GM23338 (cell line): Measurements from ENCODE around the gene POLDIP2. TPM values are rescaled to one million over a fixed set of nuclear protein-coding genes. Genes with fewer than 3 reads are reported as not detected.

ENCODE experiments used
- ATAC-seq: fragments of 200-7000 bp; cut with Tn5 transposase; 3 replicates; pipeline ENCODE4 v1.9.1; 2020
- DNase-seq: peaks from one replicate; pipeline ENCODE4 v3.0.0-alpha.2; 2015; ENCODE audit warnings: low spot score
- H2AFZ ChIP-seq: fragments of 200-600 bp; sonication (generic); 2 replicates; pipeline ENCODE4 v1.8.0; 2016; ENCODE audit warnings: antibody characterized with exemption, mild to moderate bottlenecking, moderate library complexity
- H3F3A ChIP-seq: fragments of 200-600 bp; sonication (generic); replicated peaks from 2 replicates; pipeline ENCODE4 v1.8.0; 2017; ENCODE audit warnings: antibody characterized with exemption, mixed run types, low read depth
- H3K27ac ChIP-seq: fragments of 200-600 bp; sonication (generic); 2 replicates; pipeline ENCODE4 v1.6.1; 2016; ENCODE audit warnings: low read depth
- H3K27me3 ChIP-seq: fragments of 200-600 bp; sonication (generic); 2 replicates; pipeline ENCODE4 v1.8.0; 2016; ENCODE audit warnings: mild to moderate bottlenecking, mixed run types, moderate library complexity; ENCODE audit not compliant: insufficient read depth
- H3K36me3 ChIP-seq: fragments of 200-600 bp; sonication (generic); 2 replicates; pipeline ENCODE4 v1.8.0; 2016; ENCODE audit warnings: mild to moderate bottlenecking; ENCODE audit not compliant: insufficient read depth
- H3K4me1 ChIP-seq: fragments of 200-600 bp; sonication (generic); 2 replicates; pipeline ENCODE4 v1.8.0; 2016; ENCODE audit warnings: mild to moderate bottlenecking, moderate library complexity; ENCODE audit not compliant: insufficient read depth
- H3K4me2 ChIP-seq: fragments of 200-600 bp; sonication (generic); 2 replicates; pipeline ENCODE4 v1.7.1; 2017; ENCODE audit warnings: mixed run types
- H3K4me3 ChIP-seq: fragments of 200-600 bp; sonication (generic); 2 replicates; pipeline ENCODE4 v1.6.1; 2016; ENCODE audit warnings: mixed run types
- H3K79me2 ChIP-seq: fragments of 200-600 bp; sonication (generic); replicated peaks from 2 replicates; pipeline ENCODE4 v1.8.0; 2017; ENCODE audit warnings: mild to moderate bottlenecking; ENCODE audit not compliant: insufficient read depth
- H3K9me2 ChIP-seq: fragments of 200-600 bp; sonication (generic); 2 replicates; pipeline ENCODE4 v1.8.0; 2017; ENCODE audit not compliant: insufficient read depth
- H4K20me1 ChIP-seq: fragments of 200-600 bp; sonication (generic); replicated peaks from 2 replicates; pipeline ENCODE4 v1.8.0; 2017; ENCODE audit warnings: mild to moderate bottlenecking; ENCODE audit not compliant: insufficient read depth
- H3K27ac Mint-ChIP-seq: 2 replicates; pipeline ENCODE4 v1.8.0; 2020; ENCODE audit warnings: inconsistent platforms, mild to moderate bottlenecking, moderate library complexity, mixed read lengths
- H3K27me3 Mint-ChIP-seq: 3 replicates; pipeline ENCODE4 v1.8.0; 2022; ENCODE audit warnings: low read depth, mild to moderate bottlenecking, moderate library complexity, mixed read lengths, inconsistent platforms; ENCODE audit not compliant: insufficient read depth, poor library complexity
- H3K36me3 Mint-ChIP-seq: 3 replicates; pipeline ENCODE4 v1.8.0; 2021; ENCODE audit warnings: low read depth, mild to moderate bottlenecking, inconsistent platforms, moderate library complexity, mixed read lengths
- H3K4me1 Mint-ChIP-seq: 3 replicates; pipeline ENCODE4 v1.8.0; 2020; ENCODE audit warnings: mild to moderate bottlenecking, inconsistent platforms, mixed read lengths
- H3K4me3 Mint-ChIP-seq: 3 replicates; pipeline ENCODE4 v1.8.0; 2021; ENCODE audit warnings: moderate library complexity, mild to moderate bottlenecking, inconsistent platforms, mixed read lengths
- H3K9me3 Mint-ChIP-seq: 3 replicates; pipeline ENCODE4 v1.8.0; 2020; ENCODE audit warnings: moderate library complexity, mild to moderate bottlenecking, inconsistent platforms, mixed read lengths
- CREB1 ChIP-seq: fragments of 250-450 bp; sonication (Bioruptor Pico); IDR thresholded peaks from 2 replicates; pipeline ENCODE4 v1.5.0; 2020; ENCODE audit warnings: low read depth, mild to moderate bottlenecking, moderate library complexity
- EZH2 ChIP-seq: fragments of 200-600 bp; sonication (generic); IDR thresholded peaks from one replicate; pipeline ENCODE4 v1.8.0; 2017; ENCODE audit warnings: antibody characterized with exemption, mild to moderate bottlenecking, low read depth; ENCODE audit not compliant: unreplicated experiment
- EZH2phosphoT487 ChIP-seq: fragments of 200-600 bp; sonication (generic); IDR thresholded peaks from one replicate; pipeline ENCODE4 v1.8.1; 2018; ENCODE audit warnings: antibody characterized with exemption; ENCODE audit not compliant: unreplicated experiment
- JUNB ChIP-seq: IDR thresholded peaks from one replicate; pipeline ENCODE4 v1.6.1; 2016; ENCODE audit warnings: antibody characterized with exemption; ENCODE audit not compliant: unreplicated experiment
- NANOG ChIP-seq: IDR thresholded peaks from 2 replicates; pipeline ENCODE4 v1.6.1; 2016; ENCODE audit warnings: antibody characterized with exemption, borderline replicate concordance
- POLR2AphosphoS5 ChIP-seq: IDR thresholded peaks from 2 replicates; pipeline ENCODE4 v1.6.1; 2016; ENCODE audit warnings: antibody characterized with exemption, low read depth
- ZNF331 ChIP-seq: fragments of 250-450 bp; sonication (Bioruptor Pico); IDR thresholded peaks from 2 replicates; pipeline ENCODE4 v1.5.0; 2020; ENCODE audit warnings: low read depth, mild to moderate bottlenecking, moderate library complexity
- polyA plus RNA-seq: library from polyadenylated mRNA; unstranded; fragments of >200 nt; fragmentation: Nextera tagmentation; extraction: Ambion mirVana; gene quantifications from 2 replicates; pipeline ENCODE4 v1.2.1, GENCODE V29; 2016
- total RNA-seq: library from RNA; depleted of rRNA; stranded (reverse); fragments of >200 nt; shearing (Covaris generic); gene quantifications from 2 replicates; pipeline ENCODE4 v1.2.3, GENCODE V29; 2014
- TF ChIP-seq, protein P1 (sequence below): fragments of 250-450 bp; sonication (Bioruptor Pico); IDR thresholded peaks from 2 replicates; pipeline ENCODE4 v1.5.0; 2020; ENCODE audit warnings: mild to moderate bottlenecking, moderate library complexity
- TF ChIP-seq, protein P2 (sequence below): IDR thresholded peaks from one replicate; pipeline ENCODE4 v1.6.1; 2018; ENCODE audit warnings: antibody characterized with exemption; ENCODE audit not compliant: unreplicated experiment
- TF ChIP-seq, protein P3 (sequence below): IDR thresholded peaks from 2 replicates; pipeline ENCODE4 v1.6.1; 2016; ENCODE audit warnings: antibody characterized with exemption
- TF ChIP-seq, protein P4 (sequence below), 2 experiments: fragments of 200-600 bp in 1 of 2; sonication (generic) in 1 of 2; conservative IDR thresholded peaks; 2 replicates each; pipeline versions ENCODE4 v1.5.1 to v1.6.1; 2016 to 2017; ENCODE audit warnings: antibody characterized with exemption in 2 of 2, low read depth in 2 of 2, mild to moderate bottlenecking in 2 of 2, moderate library complexity in 1 of 2

Gene POLDIP2
- total and polyA plus RNA-seq, 2 experiments from 2014 or later, result 45.7 to 77.1 TPM

DNA sequence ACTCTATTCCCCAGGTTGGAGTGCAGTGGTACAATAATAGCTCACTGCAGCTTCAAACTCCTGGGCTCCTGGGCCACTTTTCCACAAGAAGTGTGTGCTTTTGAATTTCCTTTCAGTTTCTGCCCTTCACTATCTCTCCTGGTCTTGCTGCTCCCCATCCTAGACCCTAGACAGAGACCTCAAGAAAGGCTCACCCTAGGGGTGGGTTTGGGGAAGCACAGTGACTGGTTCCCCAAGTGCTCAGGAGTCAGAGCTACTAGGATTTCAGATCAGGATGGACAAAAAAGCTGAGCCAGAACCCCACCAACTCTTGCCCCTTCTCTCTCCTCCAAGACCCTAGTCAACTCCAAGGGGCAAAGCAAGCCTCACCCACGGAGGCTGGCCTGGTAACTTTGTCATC, 9.3 kb upstream of the POLDIP2 start (continued):
- TF ChIP-seq, protein P1, sequence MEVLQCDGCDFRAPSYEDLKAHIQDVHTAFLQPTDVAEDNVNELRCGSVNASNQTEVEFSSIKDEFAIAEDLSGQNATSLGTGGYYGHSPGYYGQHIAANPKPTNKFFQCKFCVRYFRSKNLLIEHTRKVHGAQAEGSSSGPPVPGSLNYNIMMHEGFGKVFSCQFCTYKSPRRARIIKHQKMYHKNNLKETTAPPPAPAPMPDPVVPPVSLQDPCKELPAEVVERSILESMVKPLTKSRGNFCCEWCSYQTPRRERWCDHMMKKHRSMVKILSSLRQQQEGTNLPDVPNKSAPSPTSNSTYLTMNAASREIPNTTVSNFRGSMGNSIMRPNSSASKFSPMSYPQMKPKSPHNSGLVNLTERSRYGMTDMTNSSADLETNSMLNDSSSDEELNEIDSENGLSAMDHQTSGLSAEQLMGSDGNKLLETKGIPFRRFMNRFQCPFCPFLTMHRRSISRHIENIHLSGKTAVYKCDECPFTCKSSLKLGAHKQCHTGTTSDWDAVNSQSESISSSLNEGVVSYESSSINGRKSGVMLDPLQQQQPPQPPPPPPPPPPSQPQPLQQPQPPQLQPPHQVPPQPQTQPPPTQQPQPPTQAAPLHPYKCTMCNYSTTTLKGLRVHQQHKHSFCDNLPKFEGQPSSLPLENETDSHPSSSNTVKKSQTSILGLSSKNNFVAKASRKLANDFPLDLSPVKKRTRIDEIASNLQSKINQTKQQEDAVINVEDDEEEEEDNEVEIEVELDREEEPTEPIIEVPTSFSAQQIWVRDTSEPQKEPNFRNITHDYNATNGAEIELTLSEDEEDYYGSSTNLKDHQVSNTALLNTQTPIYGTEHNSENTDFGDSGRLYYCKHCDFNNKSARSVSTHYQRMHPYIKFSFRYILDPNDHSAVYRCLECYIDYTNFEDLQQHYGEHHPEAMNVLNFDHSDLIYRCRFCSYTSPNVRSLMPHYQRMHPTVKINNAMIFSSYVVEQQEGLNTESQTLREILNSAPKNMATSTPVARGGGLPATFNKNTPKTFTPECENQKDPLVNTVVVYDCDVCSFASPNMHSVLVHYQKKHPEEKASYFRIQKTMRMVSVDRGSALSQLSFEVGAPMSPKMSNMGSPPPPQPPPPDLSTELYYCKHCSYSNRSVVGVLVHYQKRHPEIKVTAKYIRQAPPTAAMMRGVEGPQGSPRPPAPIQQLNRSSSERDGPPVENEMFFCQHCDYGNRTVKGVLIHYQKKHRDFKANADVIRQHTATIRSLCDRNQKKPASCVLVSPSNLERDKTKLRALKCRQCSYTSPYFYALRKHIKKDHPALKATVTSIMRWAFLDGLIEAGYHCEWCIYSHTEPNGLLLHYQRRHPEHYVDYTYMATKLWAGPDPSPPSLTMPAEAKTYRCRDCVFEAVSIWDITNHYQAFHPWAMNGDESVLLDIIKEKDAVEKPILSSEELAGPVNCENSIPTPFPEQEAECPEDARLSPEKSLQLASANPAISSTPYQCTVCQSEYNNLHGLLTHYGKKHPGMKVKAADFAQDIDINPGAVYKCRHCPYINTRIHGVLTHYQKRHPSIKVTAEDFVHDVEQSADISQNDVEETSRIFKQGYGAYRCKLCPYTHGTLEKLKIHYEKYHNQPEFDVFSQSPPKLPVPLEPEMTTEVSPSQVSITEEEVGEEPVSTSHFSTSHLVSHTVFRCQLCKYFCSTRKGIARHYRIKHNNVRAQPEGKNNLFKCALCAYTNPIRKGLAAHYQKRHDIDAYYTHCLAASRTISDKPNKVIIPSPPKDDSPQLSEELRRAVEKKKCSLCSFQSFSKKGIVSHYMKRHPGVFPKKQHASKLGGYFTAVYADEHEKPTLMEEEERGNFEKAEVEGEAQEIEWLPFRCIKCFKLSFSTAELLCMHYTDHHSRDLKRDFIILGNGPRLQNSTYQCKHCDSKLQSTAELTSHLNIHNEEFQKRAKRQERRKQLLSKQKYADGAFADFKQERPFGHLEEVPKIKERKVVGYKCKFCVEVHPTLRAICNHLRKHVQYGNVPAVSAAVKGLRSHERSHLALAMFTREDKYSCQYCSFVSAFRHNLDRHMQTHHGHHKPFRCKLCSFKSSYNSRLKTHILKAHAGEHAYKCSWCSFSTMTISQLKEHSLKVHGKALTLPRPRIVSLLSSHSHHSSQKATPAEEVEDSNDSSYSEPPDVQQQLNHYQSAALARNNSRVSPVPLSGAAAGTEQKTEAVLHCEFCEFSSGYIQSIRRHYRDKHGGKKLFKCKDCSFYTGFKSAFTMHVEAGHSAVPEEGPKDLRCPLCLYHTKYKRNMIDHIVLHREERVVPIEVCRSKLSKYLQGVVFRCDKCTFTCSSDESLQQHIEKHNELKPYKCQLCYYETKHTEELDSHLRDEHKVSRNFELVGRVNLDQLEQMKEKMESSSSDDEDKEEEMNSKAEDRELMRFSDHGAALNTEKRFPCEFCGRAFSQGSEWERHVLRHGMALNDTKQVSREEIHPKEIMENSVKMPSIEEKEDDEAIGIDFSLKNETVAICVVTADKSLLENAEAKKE (CRISPR knock-in tag), result no peak
- TF ChIP-seq JUNB (no peak), EZH2 (no peak)

DNA sequence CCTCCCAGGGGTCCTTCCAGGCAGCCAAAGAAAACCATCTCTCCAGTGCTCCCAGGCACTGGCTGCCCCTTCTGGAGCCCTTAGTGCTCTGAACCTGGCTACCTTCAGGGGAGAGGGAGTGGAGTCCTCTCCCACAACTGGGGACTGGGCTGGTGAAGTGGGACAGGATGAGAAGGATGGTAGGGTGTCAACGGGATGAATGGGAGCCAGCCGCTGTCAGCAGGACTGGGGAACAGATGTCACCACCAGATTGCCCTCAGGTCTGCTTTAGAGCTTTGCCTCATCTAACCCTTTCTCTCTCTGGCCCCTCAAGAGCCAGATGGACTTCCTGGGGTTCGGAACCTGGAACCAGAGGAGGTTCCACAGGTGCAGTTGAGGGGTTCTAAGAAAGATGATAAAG, 8.2 kb upstream of the POLDIP2 start:
- Histone ChIP-seq H3K9me2 (no peaks in the 10 kb centered on the region), H3K27ac (no peak overlapping the region), H3K4me2 (no peak overlapping the region), H2AFZ (no peak overlapping the region), H3K4me3 (no peak overlapping the region), H3K79me2 (no peaks in the 10 kb centered on the region), H3K36me3 (peaks cover 8% of the 10 kb centered on the region; the same call in 1 of the 2 replicates), H3K4me1 (peaks cover 2% of the 10 kb centered on the region; the same call in 1 of the 2 replicates), H3F3A (no peaks in the 10 kb centered on the region; the same call in 1 of the 2 replicates), H3K27me3 (no peaks in the 10 kb centered on the region), H4K20me1 (no peaks in the 10 kb centered on the region; the same call in 1 of the 2 replicates)
- peaks cover 19% of the 10 kb centered on the region for H3K36me3 Mint-ChIP-seq
- no peak overlapping the region for H3K4me3 Mint-ChIP-seq
- no peak for ATAC-seq
- H3K27ac Mint-ChIP-seq, result no peak overlapping the region
- no peak for DNase-seq
- H3K27me3 Mint-ChIP-seq, result peaks cover 11% of the 10 kb centered on the region
- H3K4me1 Mint-ChIP-seq, result peaks cover 10% of the 10 kb centered on the region
- no peaks in the 10 kb centered on the region for H3K9me3 Mint-ChIP-seq
- TF ChIP-seq ZNF331 (no peak), EZH2phosphoT487 (no peak), NANOG (no peak), CREB1 (CRISPR knock-in tag) (no peak), POLR2AphosphoS5 (no peak), JUNB (no peak)
- TF ChIP-seq, protein P2, sequence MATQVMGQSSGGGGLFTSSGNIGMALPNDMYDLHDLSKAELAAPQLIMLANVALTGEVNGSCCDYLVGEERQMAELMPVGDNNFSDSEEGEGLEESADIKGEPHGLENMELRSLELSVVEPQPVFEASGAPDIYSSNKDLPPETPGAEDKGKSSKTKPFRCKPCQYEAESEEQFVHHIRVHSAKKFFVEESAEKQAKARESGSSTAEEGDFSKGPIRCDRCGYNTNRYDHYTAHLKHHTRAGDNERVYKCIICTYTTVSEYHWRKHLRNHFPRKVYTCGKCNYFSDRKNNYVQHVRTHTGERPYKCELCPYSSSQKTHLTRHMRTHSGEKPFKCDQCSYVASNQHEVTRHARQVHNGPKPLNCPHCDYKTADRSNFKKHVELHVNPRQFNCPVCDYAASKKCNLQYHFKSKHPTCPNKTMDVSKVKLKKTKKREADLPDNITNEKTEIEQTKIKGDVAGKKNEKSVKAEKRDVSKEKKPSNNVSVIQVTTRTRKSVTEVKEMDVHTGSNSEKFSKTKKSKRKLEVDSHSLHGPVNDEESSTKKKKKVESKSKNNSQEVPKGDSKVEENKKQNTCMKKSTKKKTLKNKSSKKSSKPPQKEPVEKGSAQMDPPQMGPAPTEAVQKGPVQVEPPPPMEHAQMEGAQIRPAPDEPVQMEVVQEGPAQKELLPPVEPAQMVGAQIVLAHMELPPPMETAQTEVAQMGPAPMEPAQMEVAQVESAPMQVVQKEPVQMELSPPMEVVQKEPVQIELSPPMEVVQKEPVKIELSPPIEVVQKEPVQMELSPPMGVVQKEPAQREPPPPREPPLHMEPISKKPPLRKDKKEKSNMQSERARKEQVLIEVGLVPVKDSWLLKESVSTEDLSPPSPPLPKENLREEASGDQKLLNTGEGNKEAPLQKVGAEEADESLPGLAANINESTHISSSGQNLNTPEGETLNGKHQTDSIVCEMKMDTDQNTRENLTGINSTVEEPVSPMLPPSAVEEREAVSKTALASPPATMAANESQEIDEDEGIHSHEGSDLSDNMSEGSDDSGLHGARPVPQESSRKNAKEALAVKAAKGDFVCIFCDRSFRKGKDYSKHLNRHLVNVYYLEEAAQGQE, result no peak
- TF ChIP-seq, protein P3, sequence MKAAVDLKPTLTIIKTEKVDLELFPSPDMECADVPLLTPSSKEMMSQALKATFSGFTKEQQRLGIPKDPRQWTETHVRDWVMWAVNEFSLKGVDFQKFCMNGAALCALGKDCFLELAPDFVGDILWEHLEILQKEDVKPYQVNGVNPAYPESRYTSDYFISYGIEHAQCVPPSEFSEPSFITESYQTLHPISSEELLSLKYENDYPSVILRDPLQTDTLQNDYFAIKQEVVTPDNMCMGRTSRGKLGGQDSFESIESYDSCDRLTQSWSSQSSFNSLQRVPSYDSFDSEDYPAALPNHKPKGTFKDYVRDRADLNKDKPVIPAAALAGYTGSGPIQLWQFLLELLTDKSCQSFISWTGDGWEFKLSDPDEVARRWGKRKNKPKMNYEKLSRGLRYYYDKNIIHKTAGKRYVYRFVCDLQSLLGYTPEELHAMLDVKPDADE, result no peak
- TF ChIP-seq, protein P4, sequence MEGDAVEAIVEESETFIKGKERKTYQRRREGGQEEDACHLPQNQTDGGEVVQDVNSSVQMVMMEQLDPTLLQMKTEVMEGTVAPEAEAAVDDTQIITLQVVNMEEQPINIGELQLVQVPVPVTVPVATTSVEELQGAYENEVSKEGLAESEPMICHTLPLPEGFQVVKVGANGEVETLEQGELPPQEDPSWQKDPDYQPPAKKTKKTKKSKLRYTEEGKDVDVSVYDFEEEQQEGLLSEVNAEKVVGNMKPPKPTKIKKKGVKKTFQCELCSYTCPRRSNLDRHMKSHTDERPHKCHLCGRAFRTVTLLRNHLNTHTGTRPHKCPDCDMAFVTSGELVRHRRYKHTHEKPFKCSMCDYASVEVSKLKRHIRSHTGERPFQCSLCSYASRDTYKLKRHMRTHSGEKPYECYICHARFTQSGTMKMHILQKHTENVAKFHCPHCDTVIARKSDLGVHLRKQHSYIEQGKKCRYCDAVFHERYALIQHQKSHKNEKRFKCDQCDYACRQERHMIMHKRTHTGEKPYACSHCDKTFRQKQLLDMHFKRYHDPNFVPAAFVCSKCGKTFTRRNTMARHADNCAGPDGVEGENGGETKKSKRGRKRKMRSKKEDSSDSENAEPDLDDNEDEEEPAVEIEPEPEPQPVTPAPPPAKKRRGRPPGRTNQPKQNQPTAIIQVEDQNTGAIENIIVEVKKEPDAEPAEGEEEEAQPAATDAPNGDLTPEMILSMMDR (conservative IDR thresholded peaks at IDR 0.05; ENCODE audit: low read depth in 2 of 2), result no peak
